HG03066 (cell line): ENCODE results near the gene BANP.
"Not testable (repeated sequence)": the region's sequence is repeated elsewhere in the genome, so short reads cannot be mapped to it uniquely, and the experiment has no call there.

Source experiments
- ATAC-seq: cut with Tn5 transposase; IDR thresholded peaks from one replicate; pipeline ENCODE4 v1.9.1; 2021; ENCODE audit warnings: low read depth; ENCODE audit not compliant: unreplicated experiment

The BANP gene

DNA sequence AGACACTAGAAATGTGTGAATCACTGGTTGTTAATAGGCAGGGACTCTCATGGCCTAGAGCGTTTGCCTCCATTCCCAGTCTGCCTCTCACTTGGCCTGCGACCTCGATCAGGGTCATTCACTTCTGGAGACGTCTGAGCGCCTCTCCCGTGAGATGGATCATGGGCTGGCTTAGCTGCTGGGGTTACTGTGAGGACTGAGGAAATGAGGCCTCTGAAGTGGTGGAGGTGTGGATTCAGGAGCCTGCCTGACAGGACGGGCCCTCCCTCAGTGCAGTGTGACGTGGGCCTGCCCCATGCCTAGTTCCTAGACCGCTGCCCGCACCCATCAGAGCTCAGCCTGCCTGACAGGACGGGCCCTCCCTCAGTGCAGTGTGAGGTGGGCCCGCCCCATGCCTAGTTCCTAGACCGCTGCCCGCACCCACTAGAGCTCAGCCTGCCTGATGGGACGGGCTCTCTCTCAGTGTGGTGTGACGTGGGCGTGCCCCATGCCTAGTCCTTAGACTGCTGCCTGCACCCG is 61.9 kb downstream of the BANP start:
- no peak for ATAC-seq

- no peak for ATAC-seq
Measured at GRCh38 chr16:88013766-88014251, 62.6 kb downstream of the BANP start.

DNA sequence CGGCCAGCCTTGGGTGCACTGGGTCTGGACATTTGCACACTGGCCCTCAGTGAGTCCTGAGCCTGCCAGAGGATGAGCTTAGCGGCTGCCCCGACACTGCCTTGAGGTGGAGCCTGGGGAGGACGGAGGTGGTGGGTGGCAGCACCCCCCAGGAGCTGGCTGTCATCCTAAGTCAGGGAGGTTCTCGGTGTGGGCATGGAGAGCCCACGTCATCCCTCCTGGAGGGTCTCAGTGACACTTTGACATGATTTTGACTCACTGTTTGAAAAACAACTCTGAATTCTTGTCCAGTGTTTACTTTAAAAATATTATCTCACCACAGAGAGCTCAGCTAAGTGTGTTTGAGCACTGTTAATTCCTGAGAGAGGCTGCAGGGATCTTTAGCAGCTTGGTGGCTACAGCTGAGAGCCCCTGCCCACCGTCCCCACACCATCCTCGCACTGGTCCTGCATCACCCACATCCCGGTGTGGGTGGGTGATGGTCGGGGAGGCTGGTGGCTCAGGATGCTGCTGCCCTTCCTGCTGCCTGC is 63.1 kb downstream of the BANP start:
- no peak for ATAC-seq

- no peak for ATAC-seq
Measured at GRCh38 chr16:88014954-88015805, 63.9 kb downstream of the BANP start.

- no peak for ATAC-seq
Measured at GRCh38 chr16:88015806-88016140, 64.5 kb downstream of the BANP start.

- not testable (repeated sequence) for ATAC-seq
Measured at GRCh38 chr16:88016386-88016785, 65.2 kb downstream of the BANP start.

DNA sequence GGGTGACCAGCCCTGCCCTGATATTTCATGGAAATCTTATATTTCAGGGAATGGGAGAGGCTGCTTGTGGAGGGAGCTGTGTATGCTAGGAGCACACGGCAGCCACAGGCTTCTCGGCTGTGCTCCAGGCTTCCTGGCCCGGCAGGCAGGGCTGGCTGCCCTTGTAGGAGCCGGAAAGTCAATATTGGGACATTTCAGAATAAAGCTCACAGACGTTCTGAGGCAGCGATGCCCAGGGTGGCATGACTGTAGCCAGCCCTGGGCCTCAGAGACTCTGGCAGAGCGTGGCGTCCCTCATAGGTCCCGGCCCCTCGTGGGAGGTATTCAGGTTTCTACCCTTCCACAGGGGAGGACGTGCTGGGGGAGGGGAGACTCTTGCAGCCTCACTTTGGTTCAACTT is 65.7 kb downstream of the BANP start:
- no peak for ATAC-seq

DNA sequence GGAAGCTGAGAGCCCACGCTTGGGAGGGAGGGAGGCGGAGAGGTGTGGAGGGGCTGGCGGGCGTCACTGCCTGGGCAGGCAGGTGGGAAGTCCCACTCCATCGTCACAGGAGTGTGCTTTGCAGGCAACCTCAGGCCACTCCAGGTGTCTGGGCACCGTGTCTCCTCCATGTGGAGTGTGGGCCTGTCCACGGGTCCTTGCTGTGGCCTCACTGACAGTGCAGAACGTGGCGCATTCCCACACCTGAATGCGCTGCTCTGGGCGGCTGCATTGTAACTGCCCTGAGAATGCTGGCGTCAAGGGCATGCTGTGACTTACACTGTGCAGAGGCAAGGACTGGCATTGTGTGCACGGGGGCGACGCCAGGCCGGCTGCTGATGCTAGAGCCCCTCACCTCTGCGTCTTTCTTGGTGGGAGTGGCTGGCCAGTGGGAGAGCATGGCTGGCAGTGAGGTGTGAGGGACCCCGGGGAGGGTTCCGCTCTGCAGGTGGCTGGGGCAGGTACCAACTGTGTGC is 66.4 kb downstream of the BANP start:
- ATAC-seq, result no peak

GRCh38 chr16:88018382-88018781 is 67.1 kb downstream of the BANP start:
- not testable (repeated sequence) for ATAC-seq

GRCh38 chr16:88019041-88019820 is 68.0 kb downstream of the BANP start:
- ATAC-seq, result not testable (repeated sequence)

DNA sequence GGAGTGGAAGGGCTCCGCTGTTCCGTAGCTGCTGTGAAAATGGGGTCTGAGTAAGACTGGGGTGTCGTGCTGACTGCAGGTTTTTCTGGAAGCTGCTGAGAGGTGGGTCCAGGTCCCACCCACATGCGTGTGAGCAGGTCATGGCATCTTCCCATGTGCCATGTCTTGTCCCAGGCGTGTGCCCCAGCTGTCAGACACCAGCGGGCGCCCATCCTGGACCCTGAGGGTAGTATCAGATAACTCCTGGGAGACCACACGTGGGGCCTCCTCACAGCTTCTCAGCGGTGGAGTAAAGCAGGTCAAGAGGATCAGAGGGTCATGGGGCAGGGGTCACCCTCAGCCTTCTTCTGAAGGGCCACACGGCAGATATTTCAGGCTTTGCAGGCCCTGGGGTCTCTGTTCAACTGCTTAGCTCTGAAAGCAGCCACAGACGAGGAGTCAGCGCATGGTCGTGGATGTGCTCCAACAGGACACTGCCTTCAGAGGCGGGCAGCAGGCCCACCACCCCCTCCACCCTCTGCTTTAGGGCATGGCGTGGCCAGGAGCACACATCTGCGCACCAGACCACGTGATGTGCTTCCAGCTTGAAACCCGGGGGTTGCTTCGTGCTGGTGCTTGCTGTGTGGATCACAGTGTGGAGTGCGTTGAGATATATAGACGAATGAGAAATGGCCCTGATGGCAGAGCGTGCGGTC is 68.7 kb downstream of the BANP start:
- ATAC-seq, result no peak

GRCh38 chr16:88020516-88020885 is 69.3 kb downstream of the BANP start:
- no peak for ATAC-seq

- not testable (repeated sequence) for ATAC-seq
Measured at GRCh38 chr16:88021041-88021970, 70.1 kb downstream of the BANP start.

DNA sequence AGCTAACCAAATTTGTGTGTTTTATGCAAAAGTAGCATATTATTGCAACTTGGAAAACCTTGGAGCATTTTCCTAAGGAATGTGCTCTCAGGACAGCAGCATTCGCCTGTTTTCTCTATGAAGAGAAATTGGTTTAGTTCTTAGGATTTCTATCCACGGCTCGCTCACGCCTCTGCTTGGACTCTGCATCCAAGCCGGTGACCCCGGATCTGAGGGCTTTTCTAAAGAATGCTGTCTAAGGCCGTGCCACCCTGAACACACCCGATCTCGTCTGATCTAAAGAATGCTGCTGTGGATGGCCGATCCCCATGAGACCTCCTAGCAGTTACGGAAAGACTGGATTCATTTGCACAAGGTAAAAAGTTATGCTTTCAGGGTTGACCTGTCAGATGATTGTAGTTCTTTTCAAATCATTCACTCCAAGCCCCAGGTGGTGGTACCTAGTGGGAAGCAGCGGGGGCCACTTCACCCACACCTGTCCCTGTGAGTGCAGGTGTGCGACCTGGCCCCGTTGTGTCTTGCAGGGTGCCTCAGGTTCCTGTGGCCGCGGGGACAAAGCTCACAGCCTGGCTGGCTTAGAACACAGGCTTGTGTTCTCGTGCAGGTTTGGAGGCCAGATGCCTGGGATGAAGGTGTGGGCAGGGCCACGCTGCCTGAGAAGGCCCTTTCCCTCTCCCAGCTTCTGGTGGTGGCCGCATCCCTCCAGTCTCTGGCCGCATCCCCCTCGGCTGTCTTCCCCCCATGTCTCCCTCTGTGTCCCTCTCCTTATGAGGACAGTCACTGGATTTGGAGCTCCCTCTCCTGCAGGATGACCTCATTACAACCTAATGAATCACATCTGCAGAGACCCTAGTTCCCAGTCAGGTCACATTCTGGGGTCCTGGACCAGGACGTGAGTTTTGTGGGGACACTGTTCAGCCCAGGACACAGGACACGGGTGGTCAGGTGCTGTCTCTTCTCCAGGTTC is 71.1 kb downstream of the BANP start:
- ATAC-seq, result no peak

DNA sequence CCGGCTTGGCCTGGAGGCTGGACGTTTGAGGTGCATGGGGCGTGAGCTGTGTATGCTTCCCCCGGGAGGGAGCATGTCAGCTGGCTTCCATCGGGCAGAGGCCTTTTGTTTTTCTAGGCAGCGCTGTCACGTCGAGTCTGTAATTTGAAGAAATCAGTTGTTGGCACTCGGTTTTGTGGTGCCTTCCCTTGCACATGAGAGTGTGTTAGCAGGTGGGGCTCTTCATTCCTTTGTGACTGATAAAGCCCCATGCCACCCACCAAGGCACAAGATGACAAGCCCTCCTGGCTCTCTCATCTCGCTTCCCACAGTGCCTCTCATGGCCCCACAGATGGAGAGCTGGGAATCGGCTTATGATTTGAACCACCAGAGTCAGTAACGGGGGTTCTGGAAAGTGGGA is 72.1 kb downstream of the BANP start:
- ATAC-seq, result no peak

DNA sequence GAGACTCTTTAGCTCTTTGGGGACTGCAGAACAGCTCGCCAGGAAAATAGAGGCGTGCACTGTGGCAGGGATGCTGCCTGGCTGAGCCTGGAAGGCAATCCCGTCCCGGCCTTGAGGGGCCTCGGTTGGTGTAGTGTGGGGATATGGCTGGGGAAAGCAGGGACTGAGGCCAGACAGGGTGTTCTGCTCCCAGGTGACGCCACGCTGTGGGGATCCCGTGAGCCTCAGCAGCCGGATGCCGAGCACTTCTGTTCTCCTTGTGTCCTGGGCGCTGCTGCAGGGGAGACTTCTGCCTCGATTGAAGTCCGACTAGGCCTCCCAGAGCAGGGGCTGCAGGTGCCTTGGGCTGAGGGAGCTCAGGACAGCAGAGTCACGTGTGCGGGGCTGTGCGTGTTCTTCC is 72.6 kb downstream of the BANP start:
- no peak for ATAC-seq

- ATAC-seq, result not testable (repeated sequence)
Measured at GRCh38 chr16:88024491-88025085, 73.4 kb downstream of the BANP start.

GRCh38 chr16:88025086-88025492 is 73.9 kb downstream of the BANP start:
- ATAC-seq, result not testable (repeated sequence)
